ENCODE measurements around the gene PRM2.

DNA sequence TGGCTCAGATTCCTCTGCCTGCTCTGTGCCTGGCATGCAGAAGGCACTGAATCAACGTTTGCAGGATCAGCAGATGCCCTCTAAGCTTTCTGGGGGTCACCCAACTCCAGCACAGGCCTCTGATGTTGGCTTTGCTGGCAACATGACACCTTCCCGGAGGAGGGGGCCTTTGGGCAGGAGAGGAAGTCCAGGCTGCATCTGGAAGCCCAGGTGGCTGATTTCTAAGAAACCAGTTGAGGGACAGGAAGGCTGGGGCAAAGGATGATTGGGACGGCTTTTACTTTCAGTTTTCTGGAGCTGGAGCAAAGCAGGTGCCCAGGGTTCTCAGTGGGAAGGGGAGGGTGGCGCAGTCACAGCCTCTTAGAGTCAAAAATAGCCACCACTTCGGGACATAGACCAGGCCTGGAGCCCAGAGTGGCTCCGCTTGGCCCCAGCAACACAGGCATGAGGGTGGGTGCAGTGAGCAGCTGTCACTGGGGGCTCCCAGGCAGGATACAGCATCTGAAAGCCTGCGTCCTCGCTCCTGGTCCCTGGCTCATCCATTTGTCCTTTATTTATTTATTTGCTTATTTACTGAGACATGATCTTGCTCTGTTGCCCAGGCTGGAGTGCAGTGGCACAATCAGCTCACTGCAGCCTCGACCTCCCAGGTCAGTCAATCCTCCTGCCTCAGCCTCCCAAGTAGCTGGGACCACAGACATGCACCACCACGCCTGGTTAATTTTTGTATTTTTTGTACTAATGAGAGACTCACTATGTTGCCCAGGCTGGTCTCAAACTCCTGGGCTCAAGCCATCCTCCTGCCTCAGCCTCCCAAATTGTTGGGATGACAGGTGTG lies 35.4 kb downstream of the PRM2 start:
- TF ChIP-seq ZNF274 (IDR thresholded peaks at IDR 0.05; ENCODE audit: low read depth, low read length) (no peak), SUZ12 (IDR thresholded peaks at IDR 0.05; ENCODE audit: extremely low read depth, insufficient read depth, insufficient read length) (no peak), YY1 (IDR thresholded peaks at IDR 0.05; ENCODE audit: insufficient read depth, insufficient read length) (no peak)
